Bone marrow (tissue), 2 donors: ENCODE measurements around the gene AIF1L.
"Not testable (repeated sequence)": the region's sequence is repeated elsewhere in the genome, so short reads cannot be mapped to it uniquely, and the experiment has no call there.

ENCODE experiments used
- DNase-seq, 2 donors: peaks; one replicate each; lab custom pipeline; 2025; lab: John Stamatoyannopoulos, UW

AIF1L gene

GRCh38 chr9:131121346-131121745, 25.0 kb downstream of the AIF1L start:
- no peak for DNase-seq

DNA sequence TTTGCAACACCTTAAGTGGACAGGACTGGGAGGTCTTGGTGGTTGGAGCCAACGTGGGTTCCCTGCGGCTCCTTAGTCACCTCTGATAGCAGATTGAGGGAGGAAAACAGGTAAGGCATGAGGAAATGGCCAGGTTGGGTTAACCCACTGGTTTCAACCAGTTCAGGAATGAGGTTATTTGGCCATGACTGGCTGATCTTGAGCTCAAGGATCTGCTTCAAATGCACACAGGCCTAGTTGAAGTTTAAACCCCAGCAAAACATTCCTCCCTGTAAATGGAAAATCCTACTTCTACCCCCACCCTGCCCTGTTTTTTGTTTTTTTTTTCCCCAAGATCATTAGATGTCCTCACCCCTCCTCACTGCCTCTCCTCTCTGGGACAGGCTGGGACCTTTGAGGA, 25.8 kb downstream of the AIF1L start:
- DNase-seq, result no peak

GRCh38 chr9:131125038-131125287, 28.6 kb downstream of the AIF1L start:
- DNase-seq, result no peak

DNA sequence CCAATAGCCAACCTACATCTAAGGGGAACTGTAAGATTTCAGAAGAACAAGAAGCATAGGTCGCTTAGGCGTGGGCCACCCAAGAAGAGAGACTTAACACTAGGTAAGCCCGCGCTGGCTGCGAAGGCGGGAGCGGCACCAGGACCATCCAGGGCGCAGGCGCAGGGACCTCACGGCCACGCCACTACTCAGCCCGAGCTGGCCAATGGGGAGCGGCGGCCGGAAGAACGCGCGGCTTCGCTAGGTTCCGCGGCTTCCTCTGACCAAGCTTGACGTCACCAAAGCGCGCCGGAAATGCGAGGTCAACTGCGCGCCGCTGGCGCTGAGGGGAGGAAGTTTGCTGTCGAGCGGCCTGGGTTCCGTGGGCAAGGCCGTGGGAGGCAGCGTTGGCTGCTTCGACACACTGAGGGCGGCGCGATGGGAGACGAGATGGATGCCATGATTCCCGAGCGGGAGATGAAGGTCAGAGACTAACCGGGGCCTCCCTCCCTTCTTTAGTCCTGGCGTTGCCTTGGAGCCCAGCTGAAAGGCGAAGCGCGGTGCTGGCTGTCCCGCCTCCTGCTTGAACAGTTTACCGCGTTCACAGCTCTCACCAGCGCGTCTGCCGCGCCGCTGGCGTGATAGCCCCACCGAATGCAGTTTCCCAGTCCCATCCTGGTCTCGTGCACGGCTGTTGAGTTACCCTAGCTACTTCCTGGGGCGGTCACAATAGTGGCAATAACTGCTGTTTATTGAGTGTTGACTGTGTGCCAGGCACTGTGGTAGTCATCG, 29.1 kb downstream of the AIF1L start, which contains the start of gene NUP214:
TSS of gene NUP214 (plus strand) at position 299 of the 771 bp plus-strand sequence. CDS start at position 418, 119 bp downstream.
- DNase-seq, result peak; percentile 93 to 98

GRCh38 chr9:131126059-131126426, 29.7 kb downstream of the AIF1L start:
- DNase-seq, result no peak

GRCh38 chr9:131129183-131129582, 32.9 kb downstream of the AIF1L start:
- no peak for DNase-seq

DNA sequence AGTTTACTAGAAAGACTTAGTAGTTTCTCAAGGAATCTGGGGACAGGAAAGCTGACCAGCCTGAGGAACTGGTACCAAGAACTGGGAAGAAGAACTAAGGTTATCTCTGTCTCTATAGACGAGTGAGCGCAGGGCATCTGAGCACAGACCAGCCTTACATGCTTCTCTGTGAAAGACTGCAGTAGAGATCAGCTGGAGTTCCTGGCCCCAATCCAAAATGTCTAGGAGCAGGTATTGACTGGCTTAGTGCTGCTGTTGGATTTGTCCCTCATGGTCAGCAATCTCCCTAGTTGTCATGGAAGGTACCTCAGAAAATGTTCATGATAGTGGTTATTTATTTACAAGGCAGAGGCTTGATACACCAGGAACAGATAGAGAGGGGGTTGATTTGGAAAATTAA, 42.3 kb downstream of the AIF1L start:
- no peak for DNase-seq

DNA sequence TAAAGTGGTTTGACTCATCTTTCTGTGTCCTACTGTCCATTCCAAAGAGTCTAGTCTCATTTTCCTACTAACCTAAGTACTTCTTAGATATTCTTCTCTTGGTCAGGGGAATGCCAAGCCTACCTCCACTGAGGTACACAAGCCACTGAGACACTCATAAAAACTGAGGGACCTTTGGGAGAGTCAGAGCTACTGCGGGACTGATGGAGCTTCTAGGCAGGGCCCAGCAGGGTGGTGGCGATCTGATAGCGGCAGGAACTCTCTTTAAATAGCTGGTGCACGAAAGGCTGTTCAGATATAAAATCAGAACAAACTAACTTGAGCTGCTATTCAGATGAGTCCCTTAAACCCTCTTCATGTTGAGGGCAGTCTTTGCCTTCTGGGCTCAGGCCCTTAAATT, 43.8 kb downstream of the AIF1L start:
- no peak for DNase-seq

- no peak for DNase-seq
Measured at GRCh38 chr9:131140550-131140949, 44.2 kb downstream of the AIF1L start.

GRCh38 chr9:131142160-131142559, 45.8 kb downstream of the AIF1L start:
- DNase-seq, result no peak

GRCh38 chr9:131144201-131144600, 47.9 kb downstream of the AIF1L start:
- DNase-seq, result peak in 1 of 2 donors; percentile 51

GRCh38 chr9:131145245-131145644, 48.9 kb downstream of the AIF1L start:
- DNase-seq, result no peak

DNA sequence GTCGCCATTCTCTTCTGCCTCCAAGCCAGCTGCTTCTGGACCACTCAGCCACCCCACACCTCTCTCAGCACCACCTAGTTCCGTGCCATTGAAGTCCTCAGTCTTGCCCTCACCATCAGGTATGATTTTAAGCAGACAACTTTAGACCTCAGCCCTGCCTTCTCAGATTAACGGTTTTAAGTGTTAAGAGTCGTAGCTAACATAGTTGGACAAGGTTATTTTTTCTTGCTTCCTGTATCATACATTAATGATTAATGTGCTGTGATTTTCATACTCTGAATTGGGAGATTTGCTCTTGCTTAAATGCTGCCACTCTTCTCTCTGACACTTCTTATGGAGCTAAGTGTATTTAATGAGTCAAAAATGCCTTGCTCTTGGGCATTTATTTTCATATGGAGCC, 49.9 kb downstream of the AIF1L start:
- no peak for DNase-seq

DNA sequence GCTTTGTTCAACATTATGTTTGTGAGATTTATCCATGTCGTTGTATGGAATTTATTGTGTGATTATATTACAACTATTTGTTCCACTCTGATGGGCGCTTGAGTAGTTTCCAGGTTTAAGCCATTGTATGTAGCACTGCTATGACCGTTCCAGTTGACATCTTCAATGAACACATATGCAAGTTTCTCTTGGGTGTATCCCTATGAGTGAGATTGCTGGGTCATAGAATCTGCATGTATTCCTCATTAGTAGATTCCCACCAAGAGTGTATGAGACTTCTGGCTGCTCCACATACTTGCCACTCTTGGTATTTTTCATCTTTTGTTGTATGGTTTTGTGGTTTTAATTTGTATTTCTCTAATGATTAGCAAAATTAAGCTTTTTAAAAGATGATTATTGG, 51.9 kb downstream of the AIF1L start:
- no peak for DNase-seq

DNA sequence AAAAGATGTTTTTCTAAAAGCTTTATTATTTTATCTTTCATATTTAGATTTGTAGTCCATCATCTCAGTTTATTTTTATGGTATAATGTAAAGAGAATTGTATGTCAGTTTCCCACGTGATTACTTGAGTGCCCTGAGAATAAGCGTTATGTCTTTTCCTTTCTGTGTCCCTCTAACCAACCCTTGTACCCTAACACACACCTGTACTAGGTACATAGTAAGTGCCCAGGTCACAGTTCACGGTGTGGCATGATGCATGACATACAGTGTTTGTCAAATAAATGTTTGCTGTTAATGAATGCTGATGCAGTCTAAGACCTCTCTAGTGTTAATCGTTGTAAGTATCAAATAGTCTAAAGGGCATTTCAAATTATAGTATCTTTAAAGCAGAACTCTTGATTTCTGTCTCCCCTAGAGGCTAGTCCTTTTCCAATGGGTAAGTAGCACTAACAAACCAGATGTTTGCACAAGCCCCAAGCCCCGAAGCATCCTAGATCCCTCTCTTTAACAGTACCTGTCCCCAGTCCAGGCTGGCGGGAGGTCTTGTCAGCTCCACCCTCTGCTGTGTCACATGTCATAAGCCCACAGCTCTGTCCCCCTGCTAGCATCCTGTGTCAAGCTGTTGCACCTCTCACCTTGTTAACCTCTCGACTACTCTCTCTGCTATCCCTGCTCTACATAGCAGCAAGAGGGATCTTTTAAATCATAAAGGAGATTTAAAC, 52.8 kb downstream of the AIF1L start:
- no peak for DNase-seq

- peak in 1 of 2 donors; percentile 51 for DNase-seq
Measured at GRCh38 chr9:131149688-131150053, 53.3 kb downstream of the AIF1L start.

DNA sequence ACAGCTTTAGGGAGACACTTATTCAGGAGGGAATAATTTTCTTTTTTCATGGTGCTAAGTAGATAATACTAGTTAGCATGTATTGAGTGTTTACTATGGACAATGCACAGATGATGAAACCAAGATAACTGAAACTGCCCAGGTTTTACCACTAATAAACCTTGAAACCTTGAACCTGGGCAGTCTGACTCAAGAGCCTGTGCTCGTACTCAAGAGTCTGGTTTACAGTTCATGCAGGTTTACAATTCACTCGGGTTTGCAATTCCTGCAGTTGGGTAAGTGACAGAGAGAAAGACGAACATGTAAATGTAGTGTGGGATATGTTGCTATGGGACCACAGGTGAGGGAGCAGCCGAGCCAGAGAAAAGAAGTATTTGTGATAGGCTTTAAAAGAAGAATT, 57.3 kb downstream of the AIF1L start:
- no peak for DNase-seq

- DNase-seq, result not testable (repeated sequence)
Measured at GRCh38 chr9:131158673-131159072, 62.3 kb downstream of the AIF1L start.

DNA sequence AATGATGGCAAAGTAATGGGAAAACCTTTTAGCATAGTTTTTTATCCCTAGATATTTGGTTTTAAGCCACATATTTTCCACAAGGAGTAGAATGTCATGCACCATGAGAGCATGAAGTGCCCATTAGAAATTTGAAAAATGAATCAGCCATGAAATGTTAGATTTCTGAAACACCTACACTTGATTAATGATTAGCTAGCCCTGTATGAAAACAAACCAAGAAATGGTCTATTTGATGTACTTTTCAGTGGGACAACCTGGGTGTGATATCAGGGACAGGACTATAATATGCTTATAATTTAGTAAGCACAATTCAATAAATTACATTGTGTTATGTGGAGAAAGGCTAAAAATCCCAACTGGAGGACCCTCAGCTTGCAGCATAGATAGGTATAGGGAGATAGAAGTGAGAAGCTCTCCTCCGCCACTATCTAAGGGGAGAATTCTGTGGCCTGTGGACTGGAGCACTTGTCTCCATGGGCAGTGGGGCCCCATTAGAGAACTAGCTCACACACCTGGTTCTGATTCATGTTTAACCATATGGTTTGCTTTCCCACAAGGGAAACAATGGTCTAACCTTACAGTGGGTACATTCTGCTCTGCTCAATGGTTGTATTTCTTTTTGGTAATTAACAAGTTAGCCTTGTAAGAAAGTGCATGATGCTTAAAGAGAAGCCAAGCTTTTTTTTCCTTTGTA, 64.2 kb downstream of the AIF1L start:
- DNase-seq, result no peak

GRCh38 chr9:131161585-131161984, 65.3 kb downstream of the AIF1L start:
- no peak for DNase-seq

DNA sequence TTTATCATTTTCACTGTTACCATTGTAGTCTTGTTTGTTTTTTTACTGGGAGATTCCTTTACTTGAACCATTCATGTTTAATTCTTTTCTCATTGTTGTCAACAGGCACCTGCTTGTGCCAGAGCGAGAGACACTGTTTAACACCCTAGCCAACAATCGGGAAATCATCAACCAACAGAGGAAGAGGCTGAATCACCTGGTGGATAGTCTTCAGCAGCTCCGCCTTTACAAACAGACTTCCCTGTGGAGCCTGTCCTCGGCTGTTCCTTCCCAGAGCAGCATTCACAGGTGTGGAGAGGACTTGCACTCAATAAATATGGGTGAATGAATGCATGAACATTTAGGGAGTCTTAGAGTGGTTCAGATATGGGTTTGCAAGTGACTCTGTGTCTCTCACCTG, 66.6 kb downstream of the AIF1L start:
- no peak for DNase-seq

GRCh38 chr9:131165523-131165922, 69.2 kb downstream of the AIF1L start:
- DNase-seq, result no peak

GRCh38 chr9:131167146-131167692, 70.9 kb downstream of the AIF1L start:
- no peak for DNase-seq
